K562 (cell line): ENCODE data around the gene FUBP3. TPM values are rescaled to one million over a fixed set of nuclear protein-coding genes. Genes with fewer than 3 reads are reported as not detected.

Experiments
- CC2D1A ChIP-seq: fragments of 450-650 bp; IDR thresholded peaks from 2 replicates; pipeline ENCODE4 v1.6.1; 2017; ENCODE audit warnings: mild to moderate bottlenecking
- ELF4 ChIP-seq: fragments of 450-650 bp; formaldehyde crosslinking; IDR thresholded peaks from 2 replicates; pipeline ENCODE4 v1.4.0; 2022; ENCODE audit warnings: missing genetic modification characterization
- HEY1 ChIP-seq: fragments of 250-450 bp; sonication (Bioruptor Pico); IDR thresholded peaks from 2 replicates; pipeline ENCODE4 v1.5.0; 2020; ENCODE audit warnings: mild to moderate bottlenecking, moderate library complexity, borderline replicate concordance
- RAD51 ChIP-seq: fragments of 450-650 bp; IDR thresholded peaks from 2 replicates; pipeline ENCODE4 v1.7.1; 2016; ENCODE audit warnings: low read depth, mild to moderate bottlenecking, borderline replicate concordance
- STAT5A ChIP-seq: IDR thresholded peaks from 2 replicates; pipeline ENCODE4 v1.6.1; 2012; ENCODE audit warnings: low read length, inconsistent platforms, borderline replicate concordance
- ZEB2 ChIP-seq: fragments of 450-650 bp; IDR thresholded peaks from 2 replicates; pipeline ENCODE4 v1.6.1; 2016
- polyA plus RNA-seq, 8 experiments: library from polyadenylated mRNA; depleted of rRNA in 4 of 8; stranded (reverse) in 5 of 8; unstranded in 3 of 8; fragments of >200 nt; fragmentation: Nextera tagmentation in 2 of 8; fragmentation: Illumina TruSeq in 1 of 8; extraction: Ambion mirVana in 2 of 8; extraction: Trizol in 1 of 8; gene quantifications; 2 replicates each; pipeline versions ENCODE4 v1.2.1 to v1.2.3, GENCODE V29; 2011 to 2014; ENCODE audit warnings: inconsistent platforms in 1 of 8, missing spikeins in 1 of 8
- total RNA-seq, 7 experiments: library from RNA; depleted of rRNA in 6 of 7; stranded (reverse); fragments of >200 nt in 6 of 7; fragmentation: Illumina TruSeq in 2 of 7; extraction: Trizol in 2 of 7; gene quantifications; 2 replicates each; pipeline versions ENCODE4 v1.2.1 to v1.2.3, GENCODE V29; 2011 to 2021; ENCODE audit warnings: low replicate concordance in 1 of 7
- TF ChIP-seq, protein P1 (sequence below): fragments of 450-650 bp; IDR thresholded peaks from 2 replicates; pipeline ENCODE4 v1.6.1; 2016; ENCODE audit warnings: borderline replicate concordance
- TF ChIP-seq, protein P2 (sequence below): fragments of 450-650 bp; conservative IDR thresholded peaks from 2 replicates; pipeline ENCODE4 v1.6.1; 2016; ENCODE audit warnings: missing genetic modification characterization, low read depth, mild to moderate bottlenecking, control low read depth, missing compliant biosample characterization
- TF ChIP-seq, protein P3 (sequence below): fragments of 250-450 bp; sonication (Bioruptor Pico); IDR thresholded peaks from 2 replicates; pipeline ENCODE4 v1.8.0; 2022; ENCODE audit warnings: moderate library complexity, mild to moderate bottlenecking, inconsistent platforms

Gene FUBP3
- total and polyA plus RNA-seq, 9 of the 15 experiments (the other 6 are each of a cell fraction or from before 2014, with no cell fraction given) = 3.0 to 64.0 (median 48.1) TPM

DNA sequence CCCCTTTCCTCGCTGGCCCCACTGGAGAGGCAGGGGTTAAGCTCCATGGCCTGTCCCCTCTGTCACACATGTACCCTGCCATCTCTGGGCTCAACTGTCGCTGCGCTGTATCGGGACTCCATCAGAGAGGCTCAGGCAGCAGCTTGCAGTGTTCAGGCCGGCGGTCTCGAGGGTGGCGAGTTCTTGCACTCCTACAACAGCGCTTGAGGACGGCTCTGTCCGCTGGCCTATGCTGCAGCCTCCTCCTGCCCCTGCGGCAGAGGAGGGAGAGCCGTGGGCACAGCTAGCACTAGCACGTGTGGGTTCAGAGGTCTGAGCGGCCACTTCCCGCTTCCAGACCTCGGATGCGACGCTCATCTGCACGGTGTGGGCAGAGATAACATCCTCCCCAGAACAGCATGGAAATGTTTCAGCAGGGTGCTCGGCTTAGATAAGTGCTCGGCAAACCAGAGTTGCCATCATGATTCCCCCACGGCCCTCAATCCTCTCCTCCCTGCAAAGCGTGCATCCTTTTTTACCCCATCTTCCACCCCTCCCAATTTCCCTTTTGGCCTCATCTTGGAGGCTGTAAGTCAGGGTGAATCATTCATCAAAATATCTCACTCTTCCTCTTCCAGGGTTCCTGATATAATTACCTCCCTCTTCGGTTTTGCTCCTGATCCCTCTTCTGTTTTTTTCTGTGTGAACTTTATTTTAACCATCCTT lies 41.9 kb upstream of the FUBP3 start (continued):
- TF ChIP-seq, protein P1, sequence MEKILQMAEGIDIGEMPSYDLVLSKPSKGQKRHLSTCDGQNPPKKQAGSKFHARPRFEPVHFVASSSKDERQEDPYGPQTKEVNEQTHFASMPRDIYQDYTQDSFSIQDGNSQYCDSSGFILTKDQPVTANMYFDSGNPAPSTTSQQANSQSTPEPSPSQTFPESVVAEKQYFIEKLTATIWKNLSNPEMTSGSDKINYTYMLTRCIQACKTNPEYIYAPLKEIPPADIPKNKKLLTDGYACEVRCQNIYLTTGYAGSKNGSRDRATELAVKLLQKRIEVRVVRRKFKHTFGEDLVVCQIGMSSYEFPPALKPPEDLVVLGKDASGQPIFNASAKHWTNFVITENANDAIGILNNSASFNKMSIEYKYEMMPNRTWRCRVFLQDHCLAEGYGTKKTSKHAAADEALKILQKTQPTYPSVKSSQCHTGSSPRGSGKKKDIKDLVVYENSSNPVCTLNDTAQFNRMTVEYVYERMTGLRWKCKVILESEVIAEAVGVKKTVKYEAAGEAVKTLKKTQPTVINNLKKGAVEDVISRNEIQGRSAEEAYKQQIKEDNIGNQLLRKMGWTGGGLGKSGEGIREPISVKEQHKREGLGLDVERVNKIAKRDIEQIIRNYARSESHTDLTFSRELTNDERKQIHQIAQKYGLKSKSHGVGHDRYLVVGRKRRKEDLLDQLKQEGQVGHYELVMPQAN = peak; percentile 46; the same call in 1 of the 2 replicates
- TF ChIP-seq ZEB2 (peak; percentile 85; the same call in 1 of the 2 replicates), STAT5A (peak; percentile 92), HEY1 (CRISPR knock-in tag) (peak; percentile 73; the same call in 1 of the 2 replicates), RAD51 (peak; percentile 55; the same call in 1 of the 2 replicates), CC2D1A (peak; percentile 96), ELF4 (CRISPR knock-in tag) (peak; percentile 60; the same call in 1 of the 2 replicates)
- TF ChIP-seq, protein P2, sequence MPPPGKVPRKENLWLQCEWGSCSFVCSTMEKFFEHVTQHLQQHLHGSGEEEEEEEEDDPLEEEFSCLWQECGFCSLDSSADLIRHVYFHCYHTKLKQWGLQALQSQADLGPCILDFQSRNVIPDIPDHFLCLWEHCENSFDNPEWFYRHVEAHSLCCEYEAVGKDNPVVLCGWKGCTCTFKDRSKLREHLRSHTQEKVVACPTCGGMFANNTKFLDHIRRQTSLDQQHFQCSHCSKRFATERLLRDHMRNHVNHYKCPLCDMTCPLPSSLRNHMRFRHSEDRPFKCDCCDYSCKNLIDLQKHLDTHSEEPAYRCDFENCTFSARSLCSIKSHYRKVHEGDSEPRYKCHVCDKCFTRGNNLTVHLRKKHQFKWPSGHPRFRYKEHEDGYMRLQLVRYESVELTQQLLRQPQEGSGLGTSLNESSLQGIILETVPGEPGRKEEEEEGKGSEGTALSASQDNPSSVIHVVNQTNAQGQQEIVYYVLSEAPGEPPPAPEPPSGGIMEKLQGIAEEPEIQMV (tag) = no peak
- TF ChIP-seq, protein P3, sequence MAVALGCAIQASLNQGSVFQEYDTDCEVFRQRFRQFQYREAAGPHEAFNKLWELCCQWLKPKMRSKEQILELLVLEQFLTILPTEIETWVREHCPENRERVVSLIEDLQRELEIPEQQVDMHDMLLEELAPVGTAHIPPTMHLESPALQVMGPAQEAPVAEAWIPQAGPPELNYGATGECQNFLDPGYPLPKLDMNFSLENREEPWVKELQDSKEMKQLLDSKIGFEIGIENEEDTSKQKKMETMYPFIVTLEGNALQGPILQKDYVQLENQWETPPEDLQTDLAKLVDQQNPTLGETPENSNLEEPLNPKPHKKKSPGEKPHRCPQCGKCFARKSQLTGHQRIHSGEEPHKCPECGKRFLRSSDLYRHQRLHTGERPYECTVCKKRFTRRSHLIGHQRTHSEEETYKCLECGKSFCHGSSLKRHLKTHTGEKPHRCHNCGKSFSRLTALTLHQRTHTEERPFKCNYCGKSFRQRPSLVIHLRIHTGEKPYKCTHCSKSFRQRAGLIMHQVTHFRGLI (CRISPR knock-in tag) = peak; percentile 74; the same call in 1 of the 2 replicates
